Stimulated activated CD4-positive, alpha-beta T cell treated with anti-CD3 and anti-CD28 coated beads, TNF-alpha, amount 100 ng/mL, for 1 hour (primary cell): ENCODE results near the gene PPAN.

Source experiments
- DNase-seq, 3 donors: peaks; one replicate each; pipeline ENCODE4 v3.0.0-alpha.2; 2020; ENCODE audit warnings: low read depth in 3 of 3, low spot score in 1 of 3

PPAN gene

DNA sequence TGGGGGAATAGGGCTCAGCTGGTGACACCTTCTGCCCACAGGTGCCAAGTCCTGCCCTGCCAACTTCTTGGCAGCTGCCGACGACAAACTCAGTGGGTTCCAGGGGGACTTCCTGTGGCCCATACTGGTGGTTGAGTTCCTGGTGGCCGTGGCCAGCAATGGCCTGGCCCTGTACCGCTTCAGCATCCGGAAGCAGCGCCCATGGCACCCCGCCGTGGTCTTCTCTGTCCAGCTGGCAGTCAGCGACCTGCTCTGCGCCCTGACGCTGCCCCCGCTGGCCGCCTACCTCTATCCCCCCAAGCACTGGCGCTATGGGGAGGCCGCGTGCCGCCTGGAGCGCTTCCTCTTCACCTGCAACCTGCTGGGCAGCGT lies 7.4 kb downstream of the PPAN start:
- no peak for DNase-seq

DNA sequence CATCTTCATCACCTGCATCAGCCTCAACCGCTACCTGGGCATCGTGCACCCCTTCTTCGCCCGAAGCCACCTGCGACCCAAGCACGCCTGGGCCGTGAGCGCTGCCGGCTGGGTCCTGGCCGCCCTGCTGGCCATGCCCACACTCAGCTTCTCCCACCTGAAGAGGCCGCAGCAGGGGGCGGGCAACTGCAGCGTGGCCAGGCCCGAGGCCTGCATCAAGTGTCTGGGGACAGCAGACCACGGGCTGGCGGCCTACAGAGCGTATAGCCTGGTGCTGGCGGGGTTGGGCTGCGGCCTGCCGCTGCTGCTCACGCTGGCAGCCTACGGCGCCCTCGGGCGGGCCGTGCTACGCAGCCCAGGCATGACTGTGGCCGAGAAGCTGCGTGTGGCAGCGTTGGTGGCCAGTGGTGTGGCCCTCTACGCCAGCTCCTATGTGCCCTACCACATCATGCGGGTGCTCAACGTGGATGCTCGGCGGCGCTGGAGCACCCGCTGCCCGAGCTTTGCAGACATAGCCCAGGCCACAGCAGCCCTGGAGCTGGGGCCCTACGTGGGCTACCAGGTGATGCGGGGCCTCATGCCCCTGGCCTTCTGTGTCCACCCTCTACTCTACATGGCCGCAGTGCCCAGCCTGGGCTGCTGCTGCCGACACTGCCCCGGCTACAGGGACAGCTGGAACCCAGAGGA lies 7.9 kb downstream of the PPAN start:
- peak in 1 of 3 donors; percentile 25 for DNase-seq

DNA sequence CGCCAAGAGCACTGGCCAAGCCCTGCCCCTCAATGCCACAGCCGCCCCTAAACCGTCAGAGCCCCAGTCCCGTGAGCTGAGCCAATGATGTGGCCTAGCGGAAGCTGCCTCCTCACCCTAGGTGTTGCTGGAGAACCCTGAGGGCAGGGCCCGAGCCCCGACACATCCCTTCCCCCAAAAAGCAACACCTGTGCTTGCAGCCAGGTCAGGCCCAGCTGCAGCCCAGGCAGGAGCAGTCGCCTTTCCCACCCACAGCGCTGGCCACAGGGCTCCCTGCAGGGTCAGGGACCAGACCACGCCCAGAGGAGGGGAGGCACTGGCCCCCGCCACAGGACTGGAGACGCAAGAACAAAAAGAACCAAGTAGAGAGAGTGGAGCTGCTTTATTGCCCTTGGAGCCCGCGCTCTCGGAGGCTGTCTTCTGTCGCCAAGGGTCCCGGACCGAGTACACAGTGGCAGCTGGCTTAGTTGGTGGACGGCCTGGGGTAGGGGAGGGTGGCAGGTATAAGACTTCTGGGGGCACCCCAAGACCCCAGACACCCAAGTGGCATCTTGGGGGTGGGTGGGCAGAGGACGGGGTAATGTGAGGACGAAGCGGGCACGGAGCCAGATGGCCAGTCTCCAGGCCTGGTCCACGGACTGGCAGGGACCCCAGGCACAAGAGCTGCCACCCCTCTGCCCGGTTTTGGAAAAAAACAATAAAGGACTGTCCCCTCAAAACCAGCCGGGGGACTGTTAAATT lies 8.7 kb downstream of the PPAN start:
- DNase-seq: no peak

DNA sequence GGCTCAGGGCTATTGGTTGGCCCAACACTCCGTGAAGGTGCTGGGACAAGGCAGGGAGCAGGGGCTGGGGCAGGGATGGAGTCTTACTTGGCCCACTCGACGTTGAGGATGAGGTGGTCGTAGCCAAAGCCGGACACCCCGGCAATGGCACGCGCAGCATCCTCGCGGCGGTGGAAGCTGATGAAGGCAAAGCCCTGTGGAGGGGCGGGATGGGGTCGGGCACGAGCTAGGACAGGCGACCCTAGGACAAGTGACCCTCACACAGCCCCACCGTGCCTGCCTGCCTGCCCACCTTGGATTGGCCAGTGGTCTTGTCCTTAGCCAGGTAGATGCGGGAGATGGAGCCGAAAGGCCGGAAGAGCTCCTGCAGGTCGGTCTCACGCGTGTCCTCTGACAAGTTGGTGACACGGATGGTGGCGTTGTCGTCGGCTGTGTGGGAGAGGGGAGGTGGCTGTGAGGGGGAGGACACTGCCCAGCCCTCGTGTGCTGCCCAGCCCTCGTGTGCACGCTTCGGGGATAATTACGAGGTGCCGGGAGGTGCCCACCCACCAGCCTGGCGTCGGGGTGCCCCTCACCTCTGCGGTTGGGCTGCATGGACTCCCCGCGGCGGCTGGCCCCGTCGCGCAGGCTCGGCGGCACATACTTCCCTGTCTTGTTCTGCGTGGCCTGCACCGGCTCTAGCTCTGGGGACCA lies 9.4 kb downstream of the PPAN start:
- no peak for DNase-seq

DNA sequence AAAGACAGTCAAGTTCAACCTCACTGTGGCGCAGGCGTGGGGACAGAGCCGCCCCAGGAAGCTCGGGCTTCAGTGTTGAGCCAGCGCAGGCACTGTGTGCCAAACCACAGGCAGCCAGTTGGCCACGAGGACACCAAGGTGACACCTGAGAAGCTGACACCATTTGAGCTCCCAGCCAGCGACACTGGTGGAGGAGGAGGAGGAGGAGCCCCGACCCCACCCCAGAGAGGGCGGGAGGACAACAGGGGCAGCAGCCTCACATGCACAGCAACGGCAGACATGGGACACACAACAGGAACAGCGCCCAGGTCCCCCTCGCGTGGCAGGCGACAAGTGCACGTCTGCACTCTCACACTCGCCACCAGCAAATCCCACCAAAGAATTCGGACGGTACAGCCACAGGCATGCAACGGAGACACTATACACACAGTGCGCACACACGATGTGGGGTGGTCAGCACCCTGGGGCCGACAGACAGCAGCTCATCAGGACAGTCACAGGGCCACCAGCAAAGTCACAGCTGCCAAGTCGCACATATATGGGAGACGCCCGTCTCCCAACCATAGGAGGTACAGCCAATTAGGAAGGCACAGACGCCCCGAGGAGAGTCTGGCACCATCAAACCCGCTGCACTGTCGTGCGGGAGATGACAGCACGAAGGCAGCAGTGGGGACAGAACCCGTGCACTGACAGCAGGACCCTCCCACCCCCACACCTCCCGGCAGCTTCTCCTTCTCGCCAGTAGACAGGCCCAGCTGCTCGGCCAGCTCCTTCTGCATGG lies 10.1 kb downstream of the PPAN start:
- no peak for DNase-seq

DNA sequence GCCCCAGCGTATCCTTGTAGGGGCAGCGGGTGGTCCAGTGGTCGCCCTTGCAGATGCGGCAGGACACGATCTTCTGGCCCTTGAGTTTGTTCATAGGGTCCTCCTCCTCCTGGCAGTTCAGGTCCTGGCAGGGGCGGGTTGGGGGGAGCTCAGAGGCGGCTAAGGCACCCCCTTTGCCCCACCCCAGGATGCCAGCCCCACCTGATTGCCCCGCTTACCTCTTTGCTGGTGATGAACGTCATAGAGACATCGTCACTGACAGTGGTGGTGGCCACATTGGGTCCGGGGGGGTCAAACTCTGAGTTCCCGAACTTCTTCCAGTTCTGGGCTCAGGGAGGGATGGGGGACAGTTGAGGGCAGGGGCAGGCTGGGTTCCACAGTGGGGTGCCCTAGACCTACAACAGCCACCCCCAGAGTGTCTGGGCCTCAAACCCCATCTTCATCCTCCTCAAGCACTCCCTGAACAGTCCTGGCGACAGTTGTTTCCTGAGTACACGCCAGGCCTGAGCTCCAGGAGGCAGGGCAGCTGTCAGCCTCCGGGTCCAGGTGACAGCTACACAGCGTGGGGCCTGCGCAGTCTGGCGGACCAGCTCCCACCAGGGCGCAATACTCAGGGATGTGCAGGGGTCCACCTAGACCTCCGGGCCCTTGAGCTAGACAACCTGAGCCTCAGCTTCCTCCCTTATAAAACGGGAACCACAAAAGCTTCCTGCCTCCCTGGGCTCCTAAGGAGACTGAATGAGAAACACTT lies 10.9 kb downstream of the PPAN start:
- no peak for DNase-seq

DNA sequence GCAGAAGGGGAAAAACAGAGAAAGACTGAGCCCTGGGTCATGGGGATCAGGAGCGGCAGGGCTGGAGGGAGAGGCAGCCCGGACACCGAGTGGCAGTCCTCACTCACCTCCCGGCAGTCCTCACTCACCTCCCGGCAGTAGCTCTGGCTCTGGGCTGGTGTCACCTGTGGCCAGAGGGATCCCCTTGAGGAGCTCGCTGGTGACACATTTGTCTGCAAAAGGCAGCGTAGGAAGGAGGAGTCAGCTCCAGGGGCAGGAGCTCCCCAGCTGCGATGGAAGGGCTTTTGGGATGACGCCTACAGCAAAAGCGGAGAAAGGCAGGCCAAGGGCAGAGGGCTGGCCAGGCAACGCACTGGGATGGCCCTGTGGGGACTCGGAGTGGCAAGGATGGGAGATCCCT lies 12.8 kb downstream of the PPAN start:
- DNase-seq: no peak

DNA sequence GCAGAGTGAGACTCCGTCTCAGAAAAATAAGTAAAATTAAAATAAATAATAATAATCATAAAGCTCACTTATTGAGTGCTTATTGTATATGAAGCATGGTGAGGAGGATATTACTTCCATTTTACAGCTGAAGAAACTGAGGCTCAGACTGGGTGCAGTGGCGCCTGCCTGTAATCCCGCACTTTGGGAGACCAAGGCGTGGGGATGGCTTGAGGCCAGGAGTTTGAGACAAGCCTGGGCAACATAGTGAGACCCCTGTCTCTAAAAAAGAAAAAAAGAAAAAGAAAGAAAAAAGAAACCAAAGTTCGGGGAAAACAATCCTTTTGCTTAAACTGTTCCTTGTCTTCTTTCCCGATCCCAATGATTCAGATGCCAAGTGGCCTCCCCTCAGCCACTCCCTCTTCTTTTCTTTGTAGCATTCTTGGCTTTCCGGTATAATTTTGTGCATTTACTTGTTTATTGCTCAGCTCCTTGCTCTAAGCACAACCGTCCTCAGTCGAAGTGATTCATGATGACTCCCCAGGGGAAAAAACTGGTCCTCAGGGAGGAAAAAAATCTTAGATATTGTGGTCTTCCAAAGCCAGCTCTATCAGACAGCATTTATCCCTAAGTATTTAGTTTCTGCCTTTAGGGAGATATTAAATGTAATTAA lies 14.5 kb downstream of the PPAN start:
- no peak for DNase-seq

DNA sequence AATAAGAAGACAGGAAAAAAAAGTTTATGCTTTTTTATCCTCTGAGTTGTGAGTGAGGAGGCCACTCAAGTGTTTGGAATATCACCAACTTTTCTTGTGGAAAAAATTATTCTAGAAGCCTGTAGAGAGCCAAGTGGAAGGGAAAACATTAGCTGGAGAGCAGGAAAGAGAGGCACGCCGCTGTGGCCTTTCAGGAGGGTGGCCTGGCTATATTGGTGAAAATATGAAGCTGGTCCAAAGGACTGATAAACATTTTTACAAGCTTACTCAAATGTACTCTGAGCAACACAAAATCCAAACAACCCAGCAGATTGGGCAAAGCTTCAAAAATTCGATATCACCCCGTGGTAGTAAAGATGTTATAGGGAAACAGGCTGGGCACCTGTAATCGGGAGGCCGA lies 15.9 kb downstream of the PPAN start:
- no peak for DNase-seq

DNA sequence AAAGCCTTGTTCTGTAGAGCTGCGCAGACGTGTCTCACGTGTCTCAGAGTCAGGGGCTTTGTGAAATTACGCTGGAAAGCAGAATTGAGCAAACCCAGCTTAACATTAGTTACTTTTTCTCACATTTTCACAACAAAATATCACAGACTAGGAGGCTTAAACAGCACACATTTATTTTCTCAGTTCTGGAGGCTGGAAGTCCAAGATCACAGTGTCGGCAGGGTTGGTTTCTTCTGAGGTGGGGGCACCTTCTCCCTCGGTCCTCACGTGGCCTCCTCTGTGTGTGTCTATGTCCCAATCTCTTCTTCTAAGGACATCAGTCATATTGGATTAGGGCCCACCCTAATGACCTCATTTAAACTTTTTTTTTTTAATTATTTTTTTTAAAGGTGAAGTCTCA lies 18.3 kb downstream of the PPAN start:
- no peak for DNase-seq

DNA sequence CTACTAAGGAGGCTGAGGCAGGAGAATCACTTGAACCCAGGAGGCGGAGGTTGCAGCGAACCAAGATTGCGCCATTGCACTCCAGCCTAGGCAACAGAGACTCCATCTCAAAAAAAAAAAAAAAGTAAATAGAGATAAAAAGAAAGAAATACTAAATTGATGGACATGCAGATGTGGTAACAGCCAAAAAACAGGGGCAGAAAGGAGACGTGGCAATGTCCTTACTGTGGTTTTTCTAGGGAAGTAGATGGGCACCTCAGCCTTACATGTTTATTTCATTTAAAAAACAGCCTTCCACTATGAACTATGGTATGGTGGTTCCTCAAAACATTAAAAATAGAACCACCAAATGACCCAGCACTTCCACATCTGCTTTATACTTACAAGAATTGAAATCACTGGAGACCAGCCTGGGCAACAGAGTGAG lies 20.1 kb downstream of the PPAN start:
- DNase-seq: no peak

DNA sequence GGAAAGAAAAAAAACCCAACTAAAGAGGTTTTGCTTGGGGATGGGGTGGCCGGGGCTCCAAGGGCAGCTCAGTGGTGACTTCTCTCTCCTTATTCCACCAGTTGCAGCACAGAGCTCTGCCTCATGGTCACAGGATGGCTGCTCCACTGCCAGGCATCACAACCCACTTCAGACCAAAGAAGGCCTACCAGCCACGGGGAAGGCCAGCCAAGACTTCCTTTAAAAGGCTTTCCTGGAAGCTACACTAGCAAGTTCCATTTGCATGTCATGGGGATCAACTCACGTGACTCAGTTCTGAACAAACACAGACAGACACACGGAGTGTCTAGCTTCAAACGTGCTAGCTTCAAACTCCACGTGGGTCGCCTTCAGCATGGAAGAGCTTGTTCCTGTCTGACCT lies 26.7 kb downstream of the PPAN start:
- no peak for DNase-seq

DNA sequence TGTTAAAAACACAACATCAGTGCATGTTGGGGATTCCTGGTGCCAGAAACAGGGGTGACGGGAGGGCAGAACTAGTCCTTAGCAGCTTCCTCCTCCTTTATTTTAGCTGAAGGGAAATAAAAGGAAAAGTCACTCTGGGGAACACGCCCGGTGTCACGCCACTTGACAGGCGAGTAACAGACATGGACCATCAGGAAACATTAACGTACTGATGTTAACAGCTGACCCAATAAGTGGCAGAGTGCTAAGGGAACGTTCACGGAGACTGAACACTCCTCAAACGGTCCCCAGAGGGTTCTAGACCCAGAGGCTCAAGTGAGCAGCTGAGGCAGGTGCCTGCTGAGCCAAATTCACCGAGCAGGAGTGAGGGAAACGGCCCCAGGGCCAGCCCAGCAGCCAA lies 27.4 kb downstream of the PPAN start:
- DNase-seq: no peak

DNA sequence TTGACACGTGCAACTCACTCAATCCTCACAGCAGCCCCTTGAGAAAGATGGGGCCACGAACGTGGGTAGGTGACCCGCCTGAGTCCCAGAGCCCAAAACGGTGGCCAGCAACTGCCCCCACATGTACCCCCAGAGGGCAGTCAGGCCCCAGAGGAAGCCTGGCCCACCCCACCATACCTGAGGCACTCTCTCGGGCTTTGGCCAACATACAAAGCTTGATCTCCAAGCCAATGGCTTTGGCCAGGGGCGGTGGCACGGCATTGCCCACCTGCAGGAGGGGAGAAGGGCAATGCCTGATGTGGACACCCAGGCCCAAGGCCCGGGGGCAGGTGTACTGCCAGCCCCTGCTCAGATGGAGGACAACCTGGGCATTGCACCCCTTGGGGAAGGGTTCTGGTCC lies 27.9 kb downstream of the PPAN start:
- no peak for DNase-seq

DNA sequence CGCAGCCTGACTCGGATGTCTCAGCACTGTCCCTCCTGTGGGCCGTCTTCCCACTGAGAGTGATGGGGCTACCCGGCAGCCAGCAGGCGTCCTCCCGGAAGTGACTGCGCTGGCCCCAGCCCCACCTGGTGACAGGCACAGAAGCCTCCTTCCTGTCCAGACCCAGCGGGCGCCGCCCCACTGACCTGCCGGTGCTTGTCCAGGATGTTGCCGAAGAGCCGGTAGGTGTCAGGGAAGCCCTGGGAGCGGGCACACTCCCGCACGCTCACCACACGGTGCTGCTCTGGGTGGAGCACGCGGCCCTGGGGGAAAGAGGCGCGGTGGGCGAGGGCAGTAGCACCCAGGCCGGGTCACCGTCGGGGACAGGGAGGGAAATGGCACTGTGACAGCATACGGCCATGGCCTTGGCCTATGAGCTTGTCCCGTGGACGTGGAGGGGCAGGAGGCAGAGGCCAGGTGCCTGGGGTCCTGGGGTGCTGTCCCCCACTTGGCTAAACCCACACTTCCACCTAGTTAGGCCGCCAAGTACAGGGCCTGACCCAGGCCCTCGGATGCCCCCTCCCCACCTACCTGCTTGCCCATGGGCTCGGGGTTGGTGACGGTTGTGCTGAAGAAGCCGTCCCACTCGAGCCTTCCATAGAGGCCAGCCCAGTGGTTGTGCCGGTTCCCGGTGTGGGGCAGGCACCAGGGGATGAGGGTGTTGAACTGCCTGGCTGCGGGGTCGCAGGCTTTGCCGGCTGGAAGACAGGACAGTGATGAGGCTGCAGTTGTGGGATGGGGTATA lies 29.6 kb downstream of the PPAN start:
- DNase-seq: no peak

DNA sequence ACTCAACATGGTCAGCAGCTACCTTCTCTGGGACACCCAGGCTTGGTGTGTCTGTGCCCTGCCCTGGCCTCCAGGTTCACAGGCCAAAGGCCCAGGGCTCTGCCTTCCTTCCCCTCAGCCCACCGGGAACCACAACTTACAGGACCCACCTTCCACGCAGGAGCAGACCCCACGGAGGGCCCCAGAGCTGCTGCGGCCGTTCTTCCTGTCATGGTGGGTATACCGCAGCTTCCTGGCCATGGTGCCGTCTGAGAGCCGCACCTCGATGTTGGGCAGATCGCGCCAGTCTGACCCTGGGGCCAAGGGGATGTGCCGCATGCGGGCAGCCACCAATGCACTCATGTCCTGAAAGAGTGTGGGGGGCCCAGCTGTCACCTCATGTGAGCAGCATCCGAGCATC lies 30.8 kb downstream of the PPAN start:
- DNase-seq: no peak

DNA sequence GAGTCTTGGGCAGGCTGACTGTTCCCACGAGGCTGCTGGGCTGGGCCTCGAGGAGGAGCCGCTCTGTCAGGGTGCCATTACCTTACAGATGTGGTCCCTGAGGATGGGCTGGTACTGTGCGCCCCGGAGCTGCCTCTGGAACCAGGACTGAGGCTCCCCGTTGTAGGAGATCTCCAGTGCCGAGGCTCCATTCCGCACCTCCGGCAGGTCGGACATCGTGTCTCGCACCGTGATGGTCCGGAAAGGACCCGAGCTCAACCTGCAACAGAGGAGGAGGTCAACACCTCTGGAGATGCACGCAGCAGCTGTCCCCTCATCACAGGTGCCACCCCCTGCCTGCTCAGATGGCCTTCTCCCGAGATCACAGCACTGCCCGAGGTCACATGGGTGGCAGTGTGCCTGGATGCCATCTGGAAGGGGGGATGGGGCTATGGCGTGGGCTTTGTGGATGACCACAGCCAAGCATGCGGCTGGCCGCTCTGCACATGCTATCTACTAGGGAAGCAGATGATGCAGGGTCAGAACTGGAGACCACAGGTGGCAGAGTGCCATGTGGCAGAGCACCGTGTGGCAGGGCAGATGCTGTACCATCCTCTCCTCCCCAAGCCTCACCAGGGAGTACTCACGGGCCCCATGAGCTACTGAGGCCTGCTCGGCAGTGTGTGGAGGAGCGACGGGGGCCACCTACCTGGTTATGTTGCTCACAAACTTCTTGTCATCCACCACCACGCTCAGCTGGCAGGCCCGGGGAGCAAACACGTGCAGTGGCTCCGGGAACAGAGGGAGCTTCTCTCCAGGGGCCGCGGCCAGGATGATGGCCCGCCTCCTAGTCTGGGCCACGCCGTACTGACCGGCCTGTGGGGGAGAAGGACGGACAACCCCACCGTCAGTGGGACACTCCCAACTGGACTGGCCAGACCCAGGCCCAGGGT lies 31.9 kb downstream of the PPAN start:
- no peak for DNase-seq
